HepG2 (cell line): ENCODE results near the gene CHD9. TPM values are rescaled to one million over a fixed set of nuclear protein-coding genes. Genes with fewer than 3 reads are reported as not detected.

ENCODE experiments used
- KMT2A ChIP-seq: sonication (generic); formaldehyde crosslinking; IDR thresholded peaks from 2 replicates; pipeline ENCODE4 v1.4.0; 2020; ENCODE audit warnings: missing genetic modification reagents
- NCOA1 ChIP-seq: sonication (generic); formaldehyde crosslinking; IDR thresholded peaks from 2 replicates; pipeline ENCODE4 v1.9.0; 2021; ENCODE audit warnings: missing genetic modification reagents
- RFX5 ChIP-seq: IDR thresholded peaks from 2 replicates; pipeline ENCODE4 v1.6.1; 2011; ENCODE audit warnings: low read depth, low read length, improper control_type of control experiment
- RNF2 ChIP-seq: fragments of 450-650 bp; conservative IDR thresholded peaks from 2 replicates; pipeline ENCODE4 v1.6.1; 2016; ENCODE audit warnings: low read depth
- SOX5 ChIP-seq: IDR thresholded peaks from 2 replicates; pipeline ENCODE4 v1.6.1; 2016; ENCODE audit warnings: borderline replicate concordance
- ZNF230 ChIP-seq: sonication (generic); formaldehyde crosslinking; IDR thresholded peaks from 2 replicates; pipeline ENCODE4 v1.4.0; 2020; ENCODE audit warnings: mild to moderate bottlenecking, missing genetic modification reagents
- ZNF331 ChIP-seq: sonication (generic); formaldehyde crosslinking; IDR thresholded peaks from 2 replicates; pipeline ENCODE4 v1.4.0; 2020; ENCODE audit warnings: missing genetic modification reagents
- ZNF337 ChIP-seq: sonication (generic); formaldehyde crosslinking; IDR thresholded peaks from 2 replicates; pipeline ENCODE4 v1.5.1; 2020; ENCODE audit warnings: missing genetic modification reagents, low read depth, mild to moderate bottlenecking, borderline replicate concordance
- ZNF382 ChIP-seq: sonication (generic); formaldehyde crosslinking; IDR thresholded peaks from 2 replicates; pipeline ENCODE4 v1.5.0; 2020; ENCODE audit warnings: missing genetic modification reagents, mild to moderate bottlenecking, borderline replicate concordance
- ZNF44 ChIP-seq: sonication (generic); formaldehyde crosslinking; IDR thresholded peaks from 2 replicates; pipeline ENCODE4 v1.5.1; 2020; ENCODE audit warnings: mild to moderate bottlenecking, missing genetic modification reagents
- polyA plus RNA-seq, 8 experiments: library from polyadenylated mRNA; depleted of rRNA in 3 of 8; stranded (reverse) in 7 of 8; unstranded in 1 of 8; fragments of >200 nt; fragmentation: Illumina TruSeq in 4 of 8; extraction: Trizol in 4 of 8; gene quantifications; 2 replicates each; pipeline versions ENCODE4 v1.2.1 to v1.2.3, GENCODE V29; 2011 to 2016; ENCODE audit warnings: low read depth in 4 of 8, missing spikeins in 1 of 8, mixed read lengths in 1 of 8; ENCODE audit not compliant: insufficient read depth in 1 of 8
- total RNA-seq, 5 experiments: library from RNA; depleted of rRNA; stranded (reverse); fragments of >200 nt; fragmentation: Illumina TruSeq; extraction: Trizol; gene quantifications; 2 replicates each; pipeline ENCODE4 v1.2.3, GENCODE V29; 2016; ENCODE audit warnings: low read depth in 1 of 5
- TF ChIP-seq, protein P1 (sequence below): sonication (generic); formaldehyde crosslinking; IDR thresholded peaks from 2 replicates; pipeline ENCODE4 v1.4.0; 2020; ENCODE audit warnings: missing genetic modification reagents
- TF ChIP-seq, protein P2 (sequence below): sonication (generic); formaldehyde crosslinking; IDR thresholded peaks from 2 replicates; pipeline ENCODE4 v1.4.0; 2020; ENCODE audit warnings: mild to moderate bottlenecking, missing genetic modification reagents
- TF ChIP-seq, protein P3 (sequence below): sonication (generic); formaldehyde crosslinking; IDR thresholded peaks from 2 replicates; pipeline ENCODE4 v1.5.0; 2020; ENCODE audit warnings: missing genetic modification reagents, mild to moderate bottlenecking, borderline replicate concordance
- TF ChIP-seq, protein P4 (sequence below): sonication (generic); formaldehyde crosslinking; IDR thresholded peaks from 2 replicates; pipeline ENCODE4 v1.4.0; 2020; ENCODE audit warnings: mild to moderate bottlenecking, missing genetic modification reagents, borderline replicate concordance
- TF ChIP-seq, protein P5 (sequence below): sonication (generic); formaldehyde crosslinking; IDR thresholded peaks from 2 replicates; pipeline ENCODE4 v1.5.0; 2020; ENCODE audit warnings: missing genetic modification reagents
- TF ChIP-seq, protein P6 (sequence below): sonication (generic); formaldehyde crosslinking; IDR thresholded peaks from 2 replicates; pipeline ENCODE4 v1.8.0; 2022; ENCODE audit warnings: missing genetic modification reagents, mild to moderate bottlenecking, inconsistent platforms, borderline replicate concordance

Gene CHD9
- total and polyA plus RNA-seq, 2 of the 13 experiments (the other 11 are each of a cell fraction or from before 2014, with no cell fraction given) = 23.4 to 27.7 TPM

DNA sequence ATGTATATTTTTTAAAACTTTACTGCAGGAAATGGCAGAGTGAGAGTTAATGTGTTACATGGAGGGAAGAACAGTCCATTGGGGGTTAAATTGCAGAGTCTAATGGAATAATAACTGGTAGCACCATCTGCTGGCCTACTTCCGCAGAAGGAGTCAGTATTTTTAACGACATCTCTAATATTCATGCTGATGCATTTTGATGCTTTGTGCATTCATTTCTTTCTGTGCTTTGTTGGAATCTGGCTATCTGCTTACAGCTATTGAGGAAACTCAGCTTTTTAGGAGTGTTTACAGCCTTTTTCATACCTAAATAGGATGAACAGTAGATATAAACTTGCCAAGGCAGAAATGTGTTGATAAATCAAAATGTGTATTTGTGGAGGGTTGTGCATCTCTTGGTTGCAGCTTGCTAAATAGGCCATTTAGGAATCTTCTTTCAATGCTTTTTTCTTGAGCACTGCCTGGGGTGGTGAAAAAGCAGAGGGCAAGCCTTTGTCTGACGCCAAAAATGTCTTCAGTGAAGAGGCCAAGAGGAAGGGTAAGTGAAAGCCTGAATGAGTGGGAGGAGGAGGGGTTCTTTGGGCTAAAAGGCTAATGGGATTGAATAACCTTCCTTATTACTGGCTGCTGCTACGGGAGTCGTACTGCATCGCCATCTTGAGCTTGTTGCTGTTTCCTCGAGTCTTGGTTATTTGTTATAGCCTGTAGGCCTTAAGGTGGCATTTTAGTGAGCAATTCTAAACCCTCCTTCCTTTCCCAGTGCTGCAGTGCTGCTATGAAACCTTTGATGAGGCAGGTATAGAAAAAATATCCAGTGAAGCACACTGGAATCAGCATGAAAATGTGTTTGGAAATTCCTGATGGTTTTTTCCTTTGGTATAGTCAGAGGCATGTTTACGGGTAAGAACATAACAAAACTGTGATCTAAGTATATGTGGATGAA, 153.3 kb downstream of the CHD9 start (continued):
- TF ChIP-seq ZNF382 (CRISPR knock-in tag) = no peak
- TF ChIP-seq, protein P1, sequence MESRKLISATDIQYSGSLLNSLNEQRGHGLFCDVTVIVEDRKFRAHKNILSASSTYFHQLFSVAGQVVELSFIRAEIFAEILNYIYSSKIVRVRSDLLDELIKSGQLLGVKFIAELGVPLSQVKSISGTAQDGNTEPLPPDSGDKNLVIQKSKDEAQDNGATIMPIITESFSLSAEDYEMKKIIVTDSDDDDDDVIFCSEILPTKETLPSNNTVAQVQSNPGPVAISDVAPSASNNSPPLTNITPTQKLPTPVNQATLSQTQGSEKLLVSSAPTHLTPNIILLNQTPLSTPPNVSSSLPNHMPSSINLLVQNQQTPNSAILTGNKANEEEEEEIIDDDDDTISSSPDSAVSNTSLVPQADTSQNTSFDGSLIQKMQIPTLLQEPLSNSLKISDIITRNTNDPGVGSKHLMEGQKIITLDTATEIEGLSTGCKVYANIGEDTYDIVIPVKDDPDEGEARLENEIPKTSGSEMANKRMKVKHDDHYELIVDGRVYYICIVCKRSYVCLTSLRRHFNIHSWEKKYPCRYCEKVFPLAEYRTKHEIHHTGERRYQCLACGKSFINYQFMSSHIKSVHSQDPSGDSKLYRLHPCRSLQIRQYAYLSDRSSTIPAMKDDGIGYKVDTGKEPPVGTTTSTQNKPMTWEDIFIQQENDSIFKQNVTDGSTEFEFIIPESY = no peak
- TF ChIP-seq, protein P2, sequence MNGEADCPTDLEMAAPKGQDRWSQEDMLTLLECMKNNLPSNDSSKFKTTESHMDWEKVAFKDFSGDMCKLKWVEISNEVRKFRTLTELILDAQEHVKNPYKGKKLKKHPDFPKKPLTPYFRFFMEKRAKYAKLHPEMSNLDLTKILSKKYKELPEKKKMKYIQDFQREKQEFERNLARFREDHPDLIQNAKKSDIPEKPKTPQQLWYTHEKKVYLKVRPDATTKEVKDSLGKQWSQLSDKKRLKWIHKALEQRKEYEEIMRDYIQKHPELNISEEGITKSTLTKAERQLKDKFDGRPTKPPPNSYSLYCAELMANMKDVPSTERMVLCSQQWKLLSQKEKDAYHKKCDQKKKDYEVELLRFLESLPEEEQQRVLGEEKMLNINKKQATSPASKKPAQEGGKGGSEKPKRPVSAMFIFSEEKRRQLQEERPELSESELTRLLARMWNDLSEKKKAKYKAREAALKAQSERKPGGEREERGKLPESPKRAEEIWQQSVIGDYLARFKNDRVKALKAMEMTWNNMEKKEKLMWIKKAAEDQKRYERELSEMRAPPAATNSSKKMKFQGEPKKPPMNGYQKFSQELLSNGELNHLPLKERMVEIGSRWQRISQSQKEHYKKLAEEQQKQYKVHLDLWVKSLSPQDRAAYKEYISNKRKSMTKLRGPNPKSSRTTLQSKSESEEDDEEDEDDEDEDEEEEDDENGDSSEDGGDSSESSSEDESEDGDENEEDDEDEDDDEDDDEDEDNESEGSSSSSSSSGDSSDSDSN = no peak
- no peak for TF ChIP-seq RFX5
- no peak for TF ChIP-seq SOX5 (CRISPR knock-in tag)
- TF ChIP-seq, protein P3, sequence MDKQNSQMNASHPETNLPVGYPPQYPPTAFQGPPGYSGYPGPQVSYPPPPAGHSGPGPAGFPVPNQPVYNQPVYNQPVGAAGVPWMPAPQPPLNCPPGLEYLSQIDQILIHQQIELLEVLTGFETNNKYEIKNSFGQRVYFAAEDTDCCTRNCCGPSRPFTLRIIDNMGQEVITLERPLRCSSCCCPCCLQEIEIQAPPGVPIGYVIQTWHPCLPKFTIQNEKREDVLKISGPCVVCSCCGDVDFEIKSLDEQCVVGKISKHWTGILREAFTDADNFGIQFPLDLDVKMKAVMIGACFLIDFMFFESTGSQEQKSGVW (CRISPR knock-in tag) = no peak
- TF ChIP-seq, protein P4, sequence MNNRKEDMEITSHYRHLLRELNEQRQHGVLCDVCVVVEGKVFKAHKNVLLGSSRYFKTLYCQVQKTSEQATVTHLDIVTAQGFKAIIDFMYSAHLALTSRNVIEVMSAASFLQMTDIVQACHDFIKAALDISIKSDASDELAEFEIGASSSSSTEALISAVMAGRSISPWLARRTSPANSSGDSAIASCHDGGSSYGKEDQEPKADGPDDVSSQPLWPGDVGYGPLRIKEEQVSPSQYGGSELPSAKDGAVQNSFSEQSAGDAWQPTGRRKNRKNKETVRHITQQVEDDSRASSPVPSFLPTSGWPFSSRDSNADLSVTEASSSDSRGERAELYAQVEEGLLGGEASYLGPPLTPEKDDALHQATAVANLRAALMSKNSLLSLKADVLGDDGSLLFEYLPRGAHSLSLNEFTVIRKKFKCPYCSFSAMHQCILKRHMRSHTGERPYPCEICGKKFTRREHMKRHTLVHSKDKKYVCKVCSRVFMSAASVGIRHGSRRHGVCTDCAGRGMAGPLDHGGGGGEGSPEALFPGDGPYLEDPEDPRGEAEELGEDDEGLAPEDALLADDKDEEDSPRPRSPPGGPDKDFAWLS (CRISPR knock-in tag) = no peak
- no peak for TF ChIP-seq ZNF337 (CRISPR knock-in tag)
- no peak for TF ChIP-seq ZNF230 (CRISPR knock-in tag)
- TF ChIP-seq KMT2A (CRISPR knock-in tag) = no peak
- TF ChIP-seq, protein P5, sequence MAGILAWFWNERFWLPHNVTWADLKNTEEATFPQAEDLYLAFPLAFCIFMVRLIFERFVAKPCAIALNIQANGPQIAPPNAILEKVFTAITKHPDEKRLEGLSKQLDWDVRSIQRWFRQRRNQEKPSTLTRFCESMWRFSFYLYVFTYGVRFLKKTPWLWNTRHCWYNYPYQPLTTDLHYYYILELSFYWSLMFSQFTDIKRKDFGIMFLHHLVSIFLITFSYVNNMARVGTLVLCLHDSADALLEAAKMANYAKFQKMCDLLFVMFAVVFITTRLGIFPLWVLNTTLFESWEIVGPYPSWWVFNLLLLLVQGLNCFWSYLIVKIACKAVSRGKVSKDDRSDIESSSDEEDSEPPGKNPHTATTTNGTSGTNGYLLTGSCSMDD = no peak
- no peak for TF ChIP-seq RNF2
- TF ChIP-seq, protein P6, sequence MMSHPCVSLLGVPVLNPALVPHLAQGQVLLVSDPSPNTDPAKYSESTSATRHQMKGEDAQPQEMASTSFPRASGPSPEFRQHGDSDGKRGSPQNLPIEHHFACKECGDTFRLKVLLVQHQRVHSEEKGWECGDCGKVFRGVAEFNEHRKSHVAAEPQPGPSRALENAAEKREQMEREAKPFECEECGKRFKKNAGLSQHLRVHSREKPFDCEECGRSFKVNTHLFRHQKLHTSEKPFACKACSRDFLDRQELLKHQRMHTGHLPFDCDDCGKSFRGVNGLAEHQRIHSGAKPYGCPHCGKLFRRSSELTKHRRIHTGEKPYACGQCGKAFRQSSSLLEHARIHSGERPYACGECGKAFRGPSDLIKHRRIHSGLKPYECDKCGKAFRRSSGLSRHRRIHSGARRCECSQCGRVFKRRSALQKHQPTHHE (CRISPR knock-in tag) = no peak
- 0 out of 2 replicates have a peak, but pooled peaks have one; percentile 27 for TF ChIP-seq ZNF331 (CRISPR knock-in tag)
- no peak for TF ChIP-seq ZNF44 (CRISPR knock-in tag)
- TF ChIP-seq NCOA1 (CRISPR knock-in tag) = no peak
